Endothelial cell (in vitro differentiated cells): Measurements from ENCODE around the gene CTXND1. TPM values are rescaled to one million over a fixed set of nuclear protein-coding genes. Genes with fewer than 3 reads are reported as not detected.

Experiments
- DNase-seq: peaks from one replicate; pipeline ENCODE4 v3.0.0; 2021; ENCODE audit warnings: low spot score
- H3K27ac Mint-ChIP-seq: one replicate; pipeline ENCODE4 v1.8.0; 2021; ENCODE audit warnings: mixed read lengths, inconsistent platforms; ENCODE audit not compliant: unreplicated experiment
- H3K27me3 Mint-ChIP-seq: one replicate; pipeline ENCODE4 v1.8.0; 2021; ENCODE audit warnings: mild to moderate bottlenecking, moderate library complexity, mixed read lengths, inconsistent platforms; ENCODE audit not compliant: unreplicated experiment
- H3K36me3 Mint-ChIP-seq: one replicate; pipeline ENCODE4 v1.8.0; 2021; ENCODE audit warnings: mild to moderate bottlenecking, low read depth, mixed read lengths, inconsistent platforms; ENCODE audit not compliant: unreplicated experiment
- H3K4me1 Mint-ChIP-seq: one replicate; pipeline ENCODE4 v1.8.0; 2021; ENCODE audit warnings: mild to moderate bottlenecking, mixed read lengths, inconsistent platforms; ENCODE audit not compliant: unreplicated experiment
- H3K4me3 Mint-ChIP-seq: one replicate; pipeline ENCODE4 v1.8.0; 2021; ENCODE audit warnings: mild to moderate bottlenecking, mixed read lengths, inconsistent platforms; ENCODE audit not compliant: unreplicated experiment
- H3K9me3 Mint-ChIP-seq: one replicate; pipeline ENCODE4 v1.8.0; 2021; ENCODE audit warnings: mixed read lengths, inconsistent platforms; ENCODE audit not compliant: unreplicated experiment
- total RNA-seq: library from RNA; stranded (reverse); fragmentation: NEBNext Ultra II Directional; extraction: Animal tissue kit (Norgen Biotek cat#: 25700); gene quantifications from one replicate; pipeline ENCODE4 v1.2.1, GENCODE V29; 2021; ENCODE audit not compliant: unreplicated experiment
- TF ChIP-seq, protein P1 (sequence below): fragments of 200-600 bp; sonication (generic); IDR thresholded peaks from one replicate; pipeline ENCODE4 v1.5.0; 2021; ENCODE audit warnings: antibody characterized with exemption; ENCODE audit not compliant: unreplicated experiment

CTXND1 gene
- total RNA-seq, 1 donor from 2014 or later, result 0.03 TPM

DNA sequence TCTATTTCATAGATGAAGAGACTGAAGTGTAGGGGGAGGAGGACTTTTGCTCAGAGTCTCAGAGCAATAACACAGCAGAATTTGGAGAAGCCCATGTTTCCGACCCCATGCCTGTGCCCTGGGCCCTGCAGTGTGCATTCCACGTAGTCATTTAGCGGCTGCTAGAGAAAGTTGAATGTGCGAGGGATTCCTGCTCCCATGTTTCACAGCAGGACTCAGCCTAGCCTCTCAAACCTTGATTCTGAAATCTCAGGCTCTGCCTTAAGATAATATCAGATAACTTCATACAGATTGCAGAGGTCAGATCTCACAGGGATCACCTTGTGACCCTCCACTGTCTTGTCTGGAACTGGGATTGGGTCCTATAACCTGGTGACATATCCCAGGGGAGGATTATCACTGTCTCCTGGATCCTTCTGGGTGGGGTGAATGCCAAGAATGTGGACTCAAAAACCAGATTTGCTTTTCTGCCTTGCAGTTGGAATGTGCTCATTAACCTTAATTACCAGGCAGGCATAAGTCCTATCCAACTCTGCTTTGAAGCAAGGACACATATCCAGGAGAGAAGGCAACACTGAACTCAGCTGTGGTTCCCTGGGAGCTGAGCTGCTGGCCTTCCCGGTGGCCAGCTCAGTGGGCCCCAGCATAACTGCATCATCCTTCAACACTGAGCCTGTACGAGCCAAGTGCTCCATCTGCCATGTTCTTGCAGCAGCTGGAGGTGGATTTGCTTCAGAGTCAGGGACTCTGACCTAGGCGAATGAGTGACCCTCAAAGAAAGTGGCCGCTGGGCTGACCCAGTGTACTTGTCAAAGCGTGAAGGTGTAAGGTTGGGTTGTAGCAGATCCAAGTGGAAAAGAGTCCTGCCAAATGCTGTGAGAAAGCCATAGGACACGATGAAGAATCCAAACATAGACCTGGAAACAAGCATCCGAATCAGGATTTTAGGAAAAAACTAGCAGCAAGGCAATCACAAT, 43.0 kb downstream of the CTXND1 start:
- no peak for DNase-seq
- TF ChIP-seq, protein P1, sequence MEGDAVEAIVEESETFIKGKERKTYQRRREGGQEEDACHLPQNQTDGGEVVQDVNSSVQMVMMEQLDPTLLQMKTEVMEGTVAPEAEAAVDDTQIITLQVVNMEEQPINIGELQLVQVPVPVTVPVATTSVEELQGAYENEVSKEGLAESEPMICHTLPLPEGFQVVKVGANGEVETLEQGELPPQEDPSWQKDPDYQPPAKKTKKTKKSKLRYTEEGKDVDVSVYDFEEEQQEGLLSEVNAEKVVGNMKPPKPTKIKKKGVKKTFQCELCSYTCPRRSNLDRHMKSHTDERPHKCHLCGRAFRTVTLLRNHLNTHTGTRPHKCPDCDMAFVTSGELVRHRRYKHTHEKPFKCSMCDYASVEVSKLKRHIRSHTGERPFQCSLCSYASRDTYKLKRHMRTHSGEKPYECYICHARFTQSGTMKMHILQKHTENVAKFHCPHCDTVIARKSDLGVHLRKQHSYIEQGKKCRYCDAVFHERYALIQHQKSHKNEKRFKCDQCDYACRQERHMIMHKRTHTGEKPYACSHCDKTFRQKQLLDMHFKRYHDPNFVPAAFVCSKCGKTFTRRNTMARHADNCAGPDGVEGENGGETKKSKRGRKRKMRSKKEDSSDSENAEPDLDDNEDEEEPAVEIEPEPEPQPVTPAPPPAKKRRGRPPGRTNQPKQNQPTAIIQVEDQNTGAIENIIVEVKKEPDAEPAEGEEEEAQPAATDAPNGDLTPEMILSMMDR, result no peak
- H3K36me3 Mint-ChIP-seq, result no peaks in the 10 kb centered on the region
- H3K4me1 Mint-ChIP-seq, result no peaks in the 10 kb centered on the region
- no peak overlapping the region for H3K4me3 Mint-ChIP-seq
- H3K27me3 Mint-ChIP-seq, result no peaks in the 10 kb centered on the region
- no peak overlapping the region for H3K27ac Mint-ChIP-seq
- H3K9me3 Mint-ChIP-seq, result no peaks in the 10 kb centered on the region

GRCh38 chr15:80207887-80208286, 44.1 kb downstream of the CTXND1 start:
- H3K27ac Mint-ChIP-seq, result no peak overlapping the region
- TF ChIP-seq, protein P1, result no peak
- DNase-seq, result no peak
- no peak overlapping the region for H3K4me3 Mint-ChIP-seq
- no peaks in the 10 kb centered on the region for H3K9me3 Mint-ChIP-seq
- peaks cover 3% of the 10 kb centered on the region for H3K27me3 Mint-ChIP-seq
- no peaks in the 10 kb centered on the region for H3K36me3 Mint-ChIP-seq
- no peaks in the 10 kb centered on the region for H3K4me1 Mint-ChIP-seq

GRCh38 chr15:80204231-80204630, 47.8 kb downstream of the CTXND1 start:
- DNase-seq, result no peak
- Mint-ChIP-seq H3K9me3 (no peaks in the 10 kb centered on the region), H3K4me1 (no peaks in the 10 kb centered on the region), H3K4me3 (no peak overlapping the region), H3K27ac (no peak overlapping the region), H3K27me3 (peaks cover 3% of the 10 kb centered on the region), H3K36me3 (no peaks in the 10 kb centered on the region)
- TF ChIP-seq, protein P1, result no peak

DNA sequence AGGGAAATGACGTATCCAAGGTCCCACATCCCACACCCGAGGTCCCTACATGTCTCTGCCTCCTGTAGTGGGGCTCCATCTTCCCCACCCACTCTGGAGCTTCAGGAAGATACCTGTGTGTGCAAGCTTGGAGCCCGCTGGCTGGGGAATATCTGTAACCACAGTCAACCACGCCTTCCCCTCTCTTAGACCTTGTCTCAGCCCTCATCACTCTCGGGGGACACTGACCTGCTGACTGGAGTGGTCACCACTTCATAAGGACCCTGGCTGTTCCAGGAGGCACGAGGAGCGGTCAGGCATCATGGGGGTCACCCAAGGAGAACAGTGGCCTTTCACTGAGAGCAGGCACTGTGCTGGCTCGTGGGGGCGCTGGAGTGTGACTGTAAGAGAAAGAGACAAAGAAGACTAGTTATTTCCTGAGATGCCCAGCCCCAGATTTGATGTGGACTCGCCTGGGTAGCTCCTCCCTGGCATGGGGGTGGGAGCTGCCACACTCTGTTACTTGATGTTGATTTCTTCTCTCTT, 48.6 kb downstream of the CTXND1 start:
- H3K9me3 Mint-ChIP-seq, result no peaks in the 10 kb centered on the region

More for the DNA sequence above, 48.6 kb downstream of the CTXND1 start:
- no peaks in the 10 kb centered on the region for H3K36me3 Mint-ChIP-seq
- no peaks in the 10 kb centered on the region for H3K4me1 Mint-ChIP-seq
- no peak overlapping the region for H3K4me3 Mint-ChIP-seq
- peaks cover 3% of the 10 kb centered on the region for H3K27me3 Mint-ChIP-seq
- TF ChIP-seq, protein P1, result no peak
- no peak for DNase-seq
- H3K27ac Mint-ChIP-seq, result no peak overlapping the region
